K562 (cell line): ENCODE data around the gene CHM. TPM values are rescaled to one million over a fixed set of nuclear protein-coding genes. Genes with fewer than 3 reads are reported as not detected.

Source experiments
- BRF2 ChIP-seq: IDR thresholded peaks from 3 replicates; pipeline ENCODE4 v1.6.1; 2011; ENCODE audit warnings: borderline replicate concordance, mild to moderate bottlenecking; ENCODE audit not compliant: insufficient read length, insufficient read depth
- NCOA6 ChIP-seq: fragments of 450-650 bp; IDR thresholded peaks from 2 replicates; pipeline ENCODE4 v1.6.1; 2017; ENCODE audit warnings: mild to moderate bottlenecking
- NR2C2 ChIP-seq, 2 experiments: fragments of 200-800 bp in 1 of 2; sonication (Bioruptor generic) in 1 of 2; sonication (generic) in 1 of 2; formaldehyde crosslinking in 1 of 2; IDR thresholded peaks; 2 replicates each; pipeline versions ENCODE4 v1.6.1 to v1.8.0; 2016 to 2022; ENCODE audit warnings: mild to moderate bottlenecking in 1 of 2, missing compliant biosample characterization in 1 of 2, missing genetic modification characterization in 1 of 2, missing genetic modification reagents in 1 of 2
- ZBTB11 ChIP-seq, 3 experiments: fragments of 200-800 bp in 1 of 3; fragments of 250-450 bp in 1 of 3; fragments of 450-650 bp in 1 of 3; sonication (Bioruptor Pico) in 1 of 3; sonication (Bioruptor generic) in 1 of 3; formaldehyde crosslinking in 1 of 3; IDR thresholded peaks; 2 replicates each; pipeline versions ENCODE4 v1.6.1 to v1.8.0; 2016 to 2022; ENCODE audit warnings: mild to moderate bottlenecking in 2 of 3, missing genetic modification characterization in 2 of 3, missing compliant biosample characterization in 1 of 3, moderate library complexity in 1 of 3
- ZNF12 ChIP-seq: sonication (generic); formaldehyde crosslinking; IDR thresholded peaks from 2 replicates; pipeline ENCODE4 v1.4.0; 2020; ENCODE audit warnings: mild to moderate bottlenecking, missing genetic modification reagents
- ZNF449 ChIP-seq: fragments of 250-450 bp; sonication (Bioruptor Pico); IDR thresholded peaks from 2 replicates; pipeline ENCODE4 v1.8.0; 2022; ENCODE audit warnings: moderate library complexity, mild to moderate bottlenecking, inconsistent platforms
- polyA plus RNA-seq, 8 experiments: library from polyadenylated mRNA; depleted of rRNA in 4 of 8; stranded (reverse) in 5 of 8; unstranded in 3 of 8; fragments of >200 nt; fragmentation: Nextera tagmentation in 2 of 8; fragmentation: Illumina TruSeq in 1 of 8; extraction: Ambion mirVana in 2 of 8; extraction: Trizol in 1 of 8; gene quantifications; 2 replicates each; pipeline versions ENCODE4 v1.2.1 to v1.2.3, GENCODE V29; 2011 to 2014; ENCODE audit warnings: inconsistent platforms in 1 of 8, missing spikeins in 1 of 8
- total RNA-seq, 7 experiments: library from RNA; depleted of rRNA in 6 of 7; stranded (reverse); fragments of >200 nt in 6 of 7; fragmentation: Illumina TruSeq in 2 of 7; extraction: Trizol in 2 of 7; gene quantifications; 2 replicates each; pipeline versions ENCODE4 v1.2.1 to v1.2.3, GENCODE V29; 2011 to 2021; ENCODE audit warnings: low replicate concordance in 1 of 7

CHM gene
- total and polyA plus RNA-seq, 9 of the 15 experiments (the other 6 are each of a cell fraction or from before 2014, with no cell fraction given): 2.2 to 9.0 (median 4.6) TPM

- TF ChIP-seq BRF2 (no peak), ZNF12 (no peak), NR2C2 (CRISPR knock-in tag; IDR thresholded peaks at IDR 0.05) (no peak), NR2C2 (tag; IDR thresholded peaks at IDR 0.05) (peak; percentile 51), ZNF449 (CRISPR knock-in tag) (no peak), NCOA6 (no peak), ZBTB11 (CRISPR knock-in tag; IDR thresholded peaks at IDR 0.05) (peak in 1 of 3 experiments; percentile 25; a peak in 1 of 6 replicates)
Measured at GRCh38 chrX:86047174-86047935, at the start of gene CHM (continued).
